NB4 (cell line): ENCODE measurements around the gene USP46.

ENCODE experiments used
- CTCF ChIP-seq: IDR thresholded peaks from one replicate; pipeline ENCODE4 v1.5.1; 2012; ENCODE audit warnings: low read depth, low read length
- MAX ChIP-seq: IDR thresholded peaks from 2 replicates; pipeline ENCODE4 v1.6.1; 2011; ENCODE audit warnings: low read depth, low read length
- MYC ChIP-seq: IDR thresholded peaks from 2 replicates; pipeline ENCODE4 v1.6.1; 2011; ENCODE audit warnings: low read depth, low read length
- POLR2A ChIP-seq: IDR thresholded peaks from 2 replicates; pipeline ENCODE4 v1.6.1; 2011; ENCODE audit warnings: mild to moderate bottlenecking; ENCODE audit not compliant: insufficient read length; ENCODE audit errors: extremely low read depth

GRCh38 chr4:52664479-52664878 is 5.4 kb upstream of the USP46 start:
- no peak for TF ChIP-seq POLR2A
- no peak for TF ChIP-seq CTCF
- TF ChIP-seq MYC, result no peak
- TF ChIP-seq MAX, result no peak
